Activated T-cell treated with anti-CD3 and anti-CD28 coated beads, Interleukin-2, amount 50 U/mL, for 1 hour (primary cell): ENCODE data around the gene ADAMTS16.

Experiments
- DNase-seq: peaks from one replicate; pipeline ENCODE4 v3.0.0-alpha.2; 2020

ADAMTS16 gene

DNA sequence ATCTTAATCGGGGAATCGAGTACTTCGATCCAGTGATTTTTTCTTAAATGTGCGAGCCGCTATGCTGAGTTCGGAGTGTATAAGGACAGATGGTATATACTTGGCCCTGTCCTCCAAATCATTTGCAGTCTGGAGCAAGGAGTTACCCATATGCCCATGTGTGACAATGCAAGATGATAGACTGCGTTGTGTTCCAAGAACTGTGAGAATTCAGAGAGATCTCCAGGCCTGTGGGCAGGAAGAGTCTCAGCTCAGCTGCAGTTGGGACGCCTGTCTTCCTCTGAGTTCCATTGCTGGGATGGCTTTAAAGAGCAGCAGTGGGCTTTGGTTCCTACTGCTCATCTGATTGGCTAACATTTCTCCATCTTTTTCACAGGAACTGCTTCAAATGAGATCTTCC, 106.6 kb downstream of the ADAMTS16 start:
- no peak for DNase-seq

GRCh38 chr5:5250758-5251157, 110.6 kb downstream of the ADAMTS16 start:
- no peak for DNase-seq

- no peak for DNase-seq
Observed at GRCh38 chr5:5252106-5252505, 112.0 kb downstream of the ADAMTS16 start.

GRCh38 chr5:5257353-5257752, 117.2 kb downstream of the ADAMTS16 start:
- DNase-seq: no peak

DNA sequence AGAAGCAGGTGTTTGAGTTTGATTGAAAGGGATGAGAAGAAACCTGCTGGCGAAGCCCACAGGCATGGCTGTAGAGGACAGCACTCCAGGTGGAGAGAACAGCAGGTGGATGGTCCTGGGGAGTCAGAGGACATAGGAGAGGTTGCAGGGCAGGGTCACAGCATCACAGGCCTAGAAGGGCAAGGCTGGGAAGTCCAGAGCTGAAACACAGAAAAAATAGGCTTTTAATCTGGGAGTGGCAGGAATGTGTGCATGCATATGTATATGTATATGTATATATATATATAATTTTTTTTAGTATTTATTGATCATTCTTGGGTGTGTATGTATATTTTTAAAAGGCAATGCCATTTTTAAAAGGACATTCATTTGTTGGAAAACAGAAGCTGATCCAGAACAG, 118.4 kb downstream of the ADAMTS16 start:
- DNase-seq: no peak

GRCh38 chr5:5264727-5265126, 124.6 kb downstream of the ADAMTS16 start:
- DNase-seq: no peak

DNA sequence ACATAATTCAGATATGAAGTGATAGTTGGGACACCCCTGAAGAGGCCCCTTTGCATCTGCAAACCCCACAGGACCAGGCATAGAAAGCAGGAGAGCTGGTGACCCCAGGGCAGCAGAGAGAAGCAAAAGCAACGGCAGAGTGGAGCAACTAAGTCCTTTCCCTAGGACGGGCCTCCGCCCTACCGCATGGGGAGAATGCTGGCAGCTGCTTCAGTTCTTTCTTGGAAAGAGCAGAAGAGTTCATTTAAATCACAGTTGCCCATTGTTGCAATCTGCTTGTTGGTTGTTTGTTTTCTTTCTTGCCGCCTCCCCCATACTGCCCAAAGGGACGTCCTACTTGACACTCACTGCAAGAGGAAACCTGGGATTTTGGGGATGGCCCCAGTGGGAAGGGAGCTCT, 126.2 kb downstream of the ADAMTS16 start:
- no peak for DNase-seq

DNA sequence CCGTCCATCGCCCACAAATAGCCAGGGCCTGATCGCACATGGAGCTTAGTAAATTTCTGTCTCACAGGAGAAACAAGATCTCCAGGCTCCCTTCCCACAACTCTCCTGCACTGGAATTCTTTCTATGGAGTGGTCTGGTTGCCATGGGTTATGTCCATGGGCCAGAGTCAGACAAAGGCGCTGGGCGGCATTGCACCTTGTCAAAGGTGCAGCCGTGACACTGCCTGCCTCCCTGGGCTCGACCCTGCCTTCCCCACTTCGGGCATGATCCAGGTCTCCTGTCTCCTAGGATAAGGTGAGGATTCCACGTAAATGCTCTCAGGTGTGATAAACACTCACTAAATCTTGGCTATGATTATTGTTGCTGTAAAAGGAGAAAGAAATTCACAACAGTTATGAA, 130.0 kb downstream of the ADAMTS16 start:
- no peak for DNase-seq

GRCh38 chr5:5270958-5271785, 131.0 kb downstream of the ADAMTS16 start:
- DNase-seq: no peak

DNA sequence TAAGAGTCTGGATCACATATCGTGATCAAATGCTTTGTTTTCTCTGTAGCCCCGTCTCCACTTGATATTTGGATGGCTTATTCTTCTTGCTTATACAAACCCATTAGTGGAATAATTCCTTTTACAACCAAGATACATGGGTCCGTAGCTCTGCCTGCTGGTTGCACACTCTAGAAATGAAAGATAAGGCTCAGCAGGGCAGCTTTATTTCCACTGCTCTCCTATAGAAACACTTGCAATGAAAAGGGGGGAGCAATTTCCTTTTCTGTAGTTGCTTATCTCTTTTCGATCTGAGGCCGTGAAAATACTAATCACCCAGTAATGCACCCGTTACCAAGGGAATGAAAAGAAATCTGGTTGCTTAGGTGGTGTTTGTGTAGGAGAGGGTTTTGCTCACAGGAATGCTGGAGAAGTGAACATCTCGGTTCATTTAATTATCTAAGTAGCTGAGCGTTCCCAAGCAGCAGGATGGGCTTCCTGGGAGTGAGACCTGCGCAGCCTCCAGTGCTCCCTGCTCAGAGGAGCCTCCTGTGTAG, 131.7 kb downstream of the ADAMTS16 start:
- no peak for DNase-seq

- no peak for DNase-seq
Observed at GRCh38 chr5:5273398-5273797, 133.3 kb downstream of the ADAMTS16 start.

GRCh38 chr5:5273976-5274375, 133.8 kb downstream of the ADAMTS16 start:
- no peak for DNase-seq

DNA sequence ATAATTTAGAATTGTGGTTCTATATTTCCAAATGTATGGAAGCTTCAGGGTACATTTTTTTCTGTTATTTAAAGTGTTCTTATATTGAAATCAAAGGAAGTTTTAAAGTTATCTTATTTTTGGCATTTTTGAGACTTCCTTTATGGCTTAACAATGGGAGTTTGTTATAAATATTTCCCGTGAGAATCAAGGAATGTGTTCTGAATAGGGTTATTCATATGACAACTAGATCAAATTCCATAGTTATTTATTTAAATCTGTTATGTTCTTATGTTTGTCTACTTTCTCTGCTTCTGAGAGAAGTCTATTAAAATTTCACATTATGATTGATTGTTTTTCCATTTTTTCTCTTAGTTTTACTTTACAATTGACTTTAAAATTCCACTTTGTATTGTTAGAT, 135.1 kb downstream of the ADAMTS16 start:
- DNase-seq: no peak

- no peak for DNase-seq
Observed at GRCh38 chr5:5276430-5276829, 136.3 kb downstream of the ADAMTS16 start.

DNA sequence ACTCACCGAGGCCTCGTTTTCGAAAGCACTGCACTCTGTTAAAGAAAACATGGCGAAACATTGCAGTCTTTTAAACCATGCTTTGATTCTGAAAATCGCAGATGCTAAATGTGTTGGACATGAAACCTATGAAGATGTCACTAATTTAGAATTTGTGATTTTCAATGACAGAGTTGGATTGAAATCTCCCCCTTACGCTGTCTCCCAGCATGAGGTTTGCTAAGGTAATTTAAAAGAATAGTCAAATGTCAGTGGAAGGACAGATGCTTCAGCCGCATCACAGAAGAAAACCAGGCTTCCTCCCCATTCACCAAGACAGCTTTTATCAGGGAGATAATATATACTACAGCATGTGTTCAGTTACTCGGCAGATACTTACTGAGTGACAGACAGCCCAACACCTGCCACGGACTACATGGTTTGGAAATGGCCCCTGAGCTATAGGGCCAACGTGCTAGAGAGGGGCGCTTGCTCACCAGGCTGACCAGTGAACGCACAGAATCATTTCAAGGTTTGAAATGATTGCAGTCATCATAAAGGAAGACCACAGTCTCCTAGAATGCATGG, 136.9 kb downstream of the ADAMTS16 start:
- DNase-seq: no peak

GRCh38 chr5:5278201-5278814, 138.2 kb downstream of the ADAMTS16 start:
- no peak for DNase-seq

DNA sequence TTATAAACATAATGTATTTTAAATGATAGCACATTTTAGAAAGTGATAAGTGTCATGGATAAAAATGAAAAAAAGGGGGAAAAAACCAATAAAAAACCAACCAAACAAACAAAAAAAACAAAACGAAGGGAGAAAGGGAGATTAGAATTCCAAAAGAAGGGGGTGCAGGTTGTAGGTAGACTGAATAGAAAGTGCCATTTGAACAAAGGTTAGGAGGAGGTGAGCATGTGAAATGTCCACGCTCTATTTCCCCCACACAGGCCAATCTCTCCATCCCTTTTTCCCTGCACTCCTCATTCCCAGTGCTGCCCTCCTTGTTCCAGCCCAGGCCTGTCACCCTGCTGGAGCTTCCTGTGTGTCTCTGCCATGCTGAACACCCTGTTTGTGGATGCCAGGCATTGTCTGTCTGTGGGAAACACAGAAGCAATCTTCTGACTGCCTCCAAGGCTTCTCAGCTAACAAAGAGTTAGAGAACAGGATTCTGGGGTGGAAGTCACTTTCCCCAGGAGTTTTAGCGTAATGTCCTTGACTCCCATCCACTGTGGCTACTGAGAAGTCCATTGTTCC, 138.8 kb downstream of the ADAMTS16 start:
- DNase-seq: no peak

DNA sequence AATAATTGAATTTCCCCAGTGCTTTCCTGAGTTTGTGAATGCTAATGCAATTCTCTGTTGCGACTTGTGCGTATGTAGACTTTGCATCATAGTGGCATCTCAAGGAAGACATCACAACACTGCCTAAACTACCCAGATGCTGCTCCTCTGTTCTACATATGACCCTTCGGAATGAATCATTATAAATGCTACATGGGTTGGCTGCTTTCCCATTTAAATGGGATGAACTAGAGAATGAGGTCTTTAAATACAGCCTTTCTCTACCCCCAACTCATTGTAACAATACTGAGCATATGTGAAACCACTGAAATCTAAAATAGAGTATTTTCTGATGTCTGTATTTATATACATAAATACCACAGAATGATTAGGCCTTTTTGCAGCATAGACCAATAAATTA, 145.8 kb downstream of the ADAMTS16 start:
- no peak for DNase-seq

GRCh38 chr5:5287419-5287818, 147.3 kb downstream of the ADAMTS16 start:
- DNase-seq: no peak

DNA sequence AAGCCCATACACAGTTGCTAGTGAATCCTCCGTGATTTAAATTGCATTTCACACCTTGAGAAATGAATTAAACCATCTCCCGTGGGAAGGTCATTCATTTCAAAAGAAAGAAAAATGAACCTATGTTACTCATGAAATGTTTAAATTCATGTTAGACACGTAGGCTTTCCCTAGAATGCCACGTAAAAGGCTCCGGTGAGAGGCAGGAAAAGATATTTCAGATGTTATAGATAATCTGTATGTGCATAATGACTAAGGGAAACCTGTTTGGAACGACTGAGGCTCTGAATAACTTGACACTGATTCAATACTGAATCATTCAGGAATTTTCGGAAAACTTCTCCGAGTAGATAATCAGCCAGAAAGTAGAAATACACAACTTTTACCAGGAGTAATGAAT, 148.1 kb downstream of the ADAMTS16 start:
- DNase-seq: no peak

GRCh38 chr5:5289537-5289936, 149.4 kb downstream of the ADAMTS16 start:
- no peak for DNase-seq

DNA sequence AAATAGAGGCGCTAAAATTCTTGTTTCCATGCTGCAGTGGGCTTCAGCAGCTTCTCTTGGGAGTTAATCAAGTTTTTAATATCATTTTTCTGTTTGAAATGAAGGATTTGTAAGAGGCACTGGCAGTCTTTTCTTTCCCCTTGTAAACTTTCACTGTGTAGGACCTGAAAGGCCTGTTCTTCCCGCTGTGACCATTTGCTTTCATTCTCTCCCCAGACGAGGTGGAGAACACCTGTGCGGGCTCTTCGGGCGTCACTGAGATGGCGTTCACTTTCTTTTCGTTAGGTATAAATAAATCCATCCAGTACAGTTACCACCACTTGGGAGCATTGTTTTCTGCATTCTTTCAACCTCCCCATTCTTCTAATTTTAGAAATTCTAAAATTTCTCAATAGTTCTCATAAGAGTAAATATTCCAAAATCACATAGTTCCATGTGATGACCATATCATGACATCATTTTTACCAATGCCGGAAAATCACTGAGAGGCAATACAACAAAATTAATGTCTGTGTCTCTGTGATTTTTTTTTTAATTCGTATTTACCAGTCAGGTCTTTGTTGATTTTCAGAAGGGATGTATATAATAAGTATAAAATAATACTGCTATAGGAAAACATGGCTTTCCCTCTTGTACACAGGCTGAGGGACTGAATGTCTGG, 150.7 kb downstream of the ADAMTS16 start:
- DNase-seq: no peak

DNA sequence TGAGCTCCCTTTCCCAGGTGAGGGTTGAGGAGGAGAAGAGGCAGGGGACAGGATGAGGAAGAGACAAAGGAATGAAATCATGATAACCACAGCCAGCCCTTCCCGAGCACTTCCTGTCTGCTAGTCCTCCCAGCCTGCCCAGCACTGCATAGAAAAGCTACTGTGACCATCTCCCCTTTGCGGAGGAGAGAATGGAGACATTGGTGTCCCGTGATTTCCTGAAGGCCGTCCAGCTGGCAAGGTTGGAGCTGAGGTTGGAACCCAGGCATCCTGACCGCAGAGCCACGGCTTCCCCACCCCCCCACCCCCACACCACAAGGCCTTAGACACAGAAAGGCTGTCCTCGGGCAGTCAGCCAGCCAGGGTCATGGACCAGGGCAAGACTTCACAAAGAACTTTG, 151.2 kb downstream of the ADAMTS16 start:
- DNase-seq: no peak
